ENCODE data around the gene NTN5. TPM values are rescaled to one million over a fixed set of nuclear protein-coding genes. Genes with fewer than 3 reads are reported as not detected.
A peak's percentile ranks its signal among the peaks of the same experiment; 100 is the strongest.

The NTN5 gene
- total and polyA plus RNA-seq, 9 of the 15 experiments (the other 6 are each of a cell fraction or from before 2014, with no cell fraction given): not detected

DNA sequence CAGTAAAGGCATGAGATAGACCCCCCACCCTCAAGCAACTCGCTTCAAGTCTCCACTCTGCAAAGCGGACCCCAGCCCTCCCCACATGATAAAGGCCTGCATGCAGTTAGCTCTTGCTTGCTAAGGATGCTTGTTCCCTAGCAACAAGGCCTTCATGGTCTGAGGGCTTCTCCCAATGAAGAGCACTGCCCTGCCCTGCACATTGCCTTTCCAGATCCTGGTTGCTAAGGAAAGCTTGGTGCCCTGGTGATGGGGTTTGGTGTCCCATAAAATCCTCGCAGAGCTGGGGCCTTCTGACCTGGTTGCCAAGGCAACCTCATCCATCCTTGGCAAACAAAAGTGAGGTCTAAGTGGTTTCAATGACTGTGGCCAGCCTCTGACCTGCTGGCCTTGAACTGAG is 41.6 kb downstream of the NTN5 start:
- Histone ChIP-seq H3K27ac (ENCODE audit: extremely low read depth, low read depth, low read length) (no peak overlapping the region), H3K27me3 (ENCODE audit: control insufficient read depth in 2 of 2, insufficient read depth in 2 of 2, low read length in 2 of 2) (no peaks in the 10 kb centered on the region), H3K4me1 (replicated peaks in 1 of 2; ENCODE audit: control insufficient read depth in 2 of 2, insufficient read depth in 2 of 2, low read length in 2 of 2) (peaks cover 27 to 79% of the 10 kb centered on the region in 2 experiments), H3K9ac (ENCODE audit: insufficient read depth in 1 of 2, low read depth in 2 of 2, low read length in 2 of 2) (no peak overlapping the region), H4K20me1 (replicated peaks; ENCODE audit: control insufficient read depth, insufficient read depth, low read length) (no peaks in the 10 kb centered on the region), H3K9me3 (replicated peaks; ENCODE audit: control insufficient read depth, insufficient read depth, low read depth, low read length) (no peaks in the 10 kb centered on the region), H3K36me3 (ENCODE audit: control insufficient read depth, insufficient read depth, low read length) (peaks cover 3% of the 10 kb centered on the region; the same call in 1 of the 3 replicates), H3K4me3 (no peak overlapping the region), H2AFZ (ENCODE audit: low read depth, low read length) (no peak overlapping the region), H3K79me2 (ENCODE audit: control insufficient read depth, insufficient read depth, low read length) (peaks cover 7% of the 10 kb centered on the region; the same call in 2 of the 3 replicates), H3K4me2 (ENCODE audit: insufficient read depth, low read length) (no peak overlapping the region), H3K9me1 (ENCODE audit: control insufficient read depth, insufficient read depth, low read length) (peaks cover 4% of the 10 kb centered on the region)
- WGBS (ENCODE audit: insufficient coverage, low coverage, missing lambda C conversion rate): 58% methylated on average over 3 of the region's 3 CpGs
- ChIA-PET POLR2A (interaction anchor here (0.6 to 1.7 kb wide), 5 partner anchors 12 to 317 kb away, joined by 3 to 9 read pairs (median 4); partner anchors contain the start of genes RPL18 and SPHK2), CTCF (ENCODE audit: low intra/inter-chr PET ratio) (no interaction called here)
- ATAC-seq (no peak), DNase-seq (ENCODE audit: extremely low read depth in 1 of 4, low spot score in 3 of 4) (no peak), FAIRE-seq (no peak)
- intact Hi-C loops (cut with micrococcal nuclease) (no loop called here), in situ Hi-C loops (cut with MboI) (no loop called here)
- BruUV-seq (replicated peaks): no TSS peak
- TF ChIP-seq MIER1 (IDR thresholded peaks at IDR 0.05; ENCODE audit: low read depth): no peak
- no peak for TF ChIP-seq ZNF197 (CRISPR knock-in tag; IDR thresholded peaks at IDR 0.05; ENCODE audit: low read depth)
- TF ChIP-seq MCM3 (IDR thresholded peaks at IDR 0.05): no peak
- TF ChIP-seq HCFC1 (IDR thresholded peaks at IDR 0.05; ENCODE audit: low read depth, low read length): no peak
- TF ChIP-seq ZFP36 (IDR thresholded peaks at IDR 0.05; ENCODE audit: low read depth, low read length, partially characterized antibody): no peak
- peak; percentile 93 for TF ChIP-seq RFX1 (IDR thresholded peaks at IDR 0.05)
- peak; percentile 71 for TF ChIP-seq HDAC2 (IDR thresholded peaks at IDR 0.05)
- no peak for TF ChIP-seq PURB (CRISPR knock-in tag; IDR thresholded peaks at IDR 0.05; ENCODE audit: low read depth)
- TF ChIP-seq POLR2G (IDR thresholded peaks at IDR 0.05; ENCODE audit: low read depth, low read length): no peak
- TF ChIP-seq SAFB2 (IDR thresholded peaks at IDR 0.05; ENCODE audit: borderline replicate concordance, low read depth, low read length, severe bottlenecking): no peak
- no peak for TF ChIP-seq MYNN (IDR thresholded peaks at IDR 0.05)
- TF ChIP-seq MYNN (CRISPR knock-in tag; IDR thresholded peaks at IDR 0.05): no peak
- no peak for TF ChIP-seq KLF6 (CRISPR knock-in tag; IDR thresholded peaks at IDR 0.05; ENCODE audit: borderline replicate concordance)
- TF ChIP-seq CTBP1 (IDR thresholded peaks at IDR 0.05; ENCODE audit: borderline replicate concordance): peak; percentile 67; the same call in 1 of the 2 replicates
- TF ChIP-seq ZBTB17 (CRISPR knock-in tag; IDR thresholded peaks at IDR 0.05): no peak
- TF ChIP-seq RCOR1 (IDR thresholded peaks at IDR 0.05; ENCODE audit: borderline replicate concordance in 1 of 2, low read depth in 2 of 2, low read length in 2 of 2): 0 out of 4 replicates have a peak, but pooled peaks of 1 of the 2 experiments have one; percentile 17
- TF ChIP-seq GTF2E2 (tag; IDR thresholded peaks at IDR 0.05): no peak
- TF ChIP-seq, protein P1, sequence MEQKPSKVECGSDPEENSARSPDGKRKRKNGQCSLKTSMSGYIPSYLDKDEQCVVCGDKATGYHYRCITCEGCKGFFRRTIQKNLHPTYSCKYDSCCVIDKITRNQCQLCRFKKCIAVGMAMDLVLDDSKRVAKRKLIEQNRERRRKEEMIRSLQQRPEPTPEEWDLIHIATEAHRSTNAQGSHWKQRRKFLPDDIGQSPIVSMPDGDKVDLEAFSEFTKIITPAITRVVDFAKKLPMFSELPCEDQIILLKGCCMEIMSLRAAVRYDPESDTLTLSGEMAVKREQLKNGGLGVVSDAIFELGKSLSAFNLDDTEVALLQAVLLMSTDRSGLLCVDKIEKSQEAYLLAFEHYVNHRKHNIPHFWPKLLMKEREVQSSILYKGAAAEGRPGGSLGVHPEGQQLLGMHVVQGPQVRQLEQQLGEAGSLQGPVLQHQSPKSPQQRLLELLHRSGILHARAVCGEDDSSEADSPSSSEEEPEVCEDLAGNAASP (IDR thresholded peaks at IDR 0.05): no peak
- no peak for TF ChIP-seq HEY1 (CRISPR knock-in tag; IDR thresholded peaks at IDR 0.05; ENCODE audit: borderline replicate concordance)
- TF ChIP-seq, protein P2, sequence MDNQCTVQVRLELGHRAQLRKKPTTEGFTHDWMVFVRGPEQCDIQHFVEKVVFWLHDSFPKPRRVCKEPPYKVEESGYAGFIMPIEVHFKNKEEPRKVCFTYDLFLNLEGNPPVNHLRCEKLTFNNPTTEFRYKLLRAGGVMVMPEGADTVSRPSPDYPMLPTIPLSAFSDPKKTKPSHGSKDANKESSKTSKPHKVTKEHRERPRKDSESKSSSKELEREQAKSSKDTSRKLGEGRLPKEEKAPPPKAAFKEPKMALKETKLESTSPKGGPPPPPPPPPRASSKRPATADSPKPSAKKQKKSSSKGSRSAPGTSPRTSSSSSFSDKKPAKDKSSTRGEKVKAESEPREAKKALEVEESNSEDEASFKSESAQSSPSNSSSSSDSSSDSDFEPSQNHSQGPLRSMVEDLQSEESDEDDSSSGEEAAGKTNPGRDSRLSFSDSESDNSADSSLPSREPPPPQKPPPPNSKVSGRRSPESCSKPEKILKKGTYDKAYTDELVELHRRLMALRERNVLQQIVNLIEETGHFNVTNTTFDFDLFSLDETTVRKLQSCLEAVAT (IDR thresholded peaks at IDR 0.05): no peak
- TF ChIP-seq SNRNP70 (optimal IDR thresholded peaks at IDR 0.05; ENCODE audit: low read depth, low read length): no peak
- no peak for TF ChIP-seq ZNF76 (CRISPR knock-in tag; IDR thresholded peaks at IDR 0.05; ENCODE audit: borderline replicate concordance)
